ENCODE results near the gene BCKDK. TPM values are rescaled to one million over a fixed set of nuclear protein-coding genes. Genes with fewer than 3 reads are reported as not detected.

Gene BCKDK
- total RNA-seq, 2 donors from 2014 or later, result 47.0 to 57.7 TPM

GRCh38 chr16:31108794-31109558 lies 790 bp downstream of the BCKDK start:
- Histone ChIP-seq H3K9me3 (ENCODE audit: control insufficient read depth, low read length) (no peaks in the 10 kb centered on the region), H3K4me1 (ENCODE audit: control insufficient read depth, insufficient read depth, low read length) (no peaks in the 10 kb centered on the region), H3K4me3 (ENCODE audit: low read length) (peak overlapping the region; percentile 80), H3K27ac (ENCODE audit: low read depth, low read length) (no peak overlapping the region), H3K9ac (ENCODE audit: extremely low read depth, low read length, poor library complexity, severe bottlenecking) (peak overlapping the region; percentile 38), H3K27me3 (ENCODE audit: control insufficient read depth, insufficient read depth, low read length, poor library complexity, severe bottlenecking) (no peaks in the 10 kb centered on the region), H3K36me3 (ENCODE audit: control insufficient read depth, insufficient read depth, low read length) (peaks cover 33% of the 10 kb centered on the region)
- DNase-seq, result no peak
- WGBS, 2 experiments (ENCODE audit: insufficient coverage in 1 of 2, insufficient read length in 1 of 2), result 63 to 76% methylated on average over 35 to 57 of the region's 57 CpGs
- no peaks in the 10 kb centered on the region for H3K4me1 Mint-ChIP-seq
- H3K4me3 Mint-ChIP-seq, result peak overlapping the region; percentile 57
- no peak overlapping the region for H3K27ac Mint-ChIP-seq
- no peaks in the 10 kb centered on the region for H3K27me3 Mint-ChIP-seq (ENCODE audit: insufficient read depth)
- peaks cover 2% of the 10 kb centered on the region for H3K9me3 Mint-ChIP-seq
- peaks cover 32% of the 10 kb centered on the region for H3K36me3 Mint-ChIP-seq (ENCODE audit: low read depth)
- TF ChIP-seq, protein P1, sequence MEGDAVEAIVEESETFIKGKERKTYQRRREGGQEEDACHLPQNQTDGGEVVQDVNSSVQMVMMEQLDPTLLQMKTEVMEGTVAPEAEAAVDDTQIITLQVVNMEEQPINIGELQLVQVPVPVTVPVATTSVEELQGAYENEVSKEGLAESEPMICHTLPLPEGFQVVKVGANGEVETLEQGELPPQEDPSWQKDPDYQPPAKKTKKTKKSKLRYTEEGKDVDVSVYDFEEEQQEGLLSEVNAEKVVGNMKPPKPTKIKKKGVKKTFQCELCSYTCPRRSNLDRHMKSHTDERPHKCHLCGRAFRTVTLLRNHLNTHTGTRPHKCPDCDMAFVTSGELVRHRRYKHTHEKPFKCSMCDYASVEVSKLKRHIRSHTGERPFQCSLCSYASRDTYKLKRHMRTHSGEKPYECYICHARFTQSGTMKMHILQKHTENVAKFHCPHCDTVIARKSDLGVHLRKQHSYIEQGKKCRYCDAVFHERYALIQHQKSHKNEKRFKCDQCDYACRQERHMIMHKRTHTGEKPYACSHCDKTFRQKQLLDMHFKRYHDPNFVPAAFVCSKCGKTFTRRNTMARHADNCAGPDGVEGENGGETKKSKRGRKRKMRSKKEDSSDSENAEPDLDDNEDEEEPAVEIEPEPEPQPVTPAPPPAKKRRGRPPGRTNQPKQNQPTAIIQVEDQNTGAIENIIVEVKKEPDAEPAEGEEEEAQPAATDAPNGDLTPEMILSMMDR (conservative IDR thresholded peaks at IDR 0.05), result no peak

DNA sequence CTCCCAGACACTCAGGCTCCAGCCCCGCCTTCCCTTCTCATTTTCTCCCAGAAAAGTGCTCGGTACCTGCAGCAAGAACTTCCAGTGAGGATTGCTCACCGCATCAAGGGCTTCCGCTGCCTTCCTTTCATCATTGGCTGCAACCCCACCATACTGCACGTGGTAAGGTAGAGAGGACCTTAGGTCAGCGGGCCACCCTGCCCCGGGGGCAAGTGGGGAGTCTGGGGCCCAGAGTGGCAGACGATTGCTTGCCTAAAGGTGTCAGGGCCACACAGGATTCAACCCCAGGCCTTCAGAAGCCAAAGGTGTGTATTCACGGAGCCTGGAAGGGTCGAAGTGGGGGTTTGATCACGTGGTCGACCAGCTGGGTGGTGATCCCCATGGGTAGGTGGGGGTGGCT lies 1.4 kb downstream of the BCKDK start:
- no peaks in the 10 kb centered on the region for H3K27me3 ChIP-seq (ENCODE audit: control insufficient read depth, insufficient read depth, low read length, poor library complexity, severe bottlenecking)
- H3K9ac ChIP-seq (ENCODE audit: extremely low read depth, low read length, poor library complexity, severe bottlenecking), result no peak overlapping the region
- H3K36me3 ChIP-seq (ENCODE audit: control insufficient read depth, insufficient read depth, low read length), result peaks cover 33% of the 10 kb centered on the region
- Mint-ChIP-seq H3K36me3 (ENCODE audit: low read depth) (peaks cover 32% of the 10 kb centered on the region), H3K4me3 (peak overlapping the region; percentile 57), H3K4me1 (no peaks in the 10 kb centered on the region), H3K27ac (no peak overlapping the region), H3K9me3 (peaks cover 2% of the 10 kb centered on the region), H3K27me3 (ENCODE audit: insufficient read depth) (no peaks in the 10 kb centered on the region)
- DNase-seq, result no peak
- H3K9me3 ChIP-seq (ENCODE audit: control insufficient read depth, low read length), result no peaks in the 10 kb centered on the region
- 94% methylated on average over 8 to 12 of the region's 12 CpGs for WGBS, 2 experiments (ENCODE audit: insufficient coverage in 1 of 2, insufficient read length in 1 of 2)
- H3K27ac ChIP-seq (ENCODE audit: low read depth, low read length), result no peak overlapping the region
- TF ChIP-seq, protein P1 (conservative IDR thresholded peaks at IDR 0.05), result no peak
- no peak overlapping the region for H3K4me3 ChIP-seq (ENCODE audit: low read length)
- no peaks in the 10 kb centered on the region for H3K4me1 ChIP-seq (ENCODE audit: control insufficient read depth, insufficient read depth, low read length)

DNA sequence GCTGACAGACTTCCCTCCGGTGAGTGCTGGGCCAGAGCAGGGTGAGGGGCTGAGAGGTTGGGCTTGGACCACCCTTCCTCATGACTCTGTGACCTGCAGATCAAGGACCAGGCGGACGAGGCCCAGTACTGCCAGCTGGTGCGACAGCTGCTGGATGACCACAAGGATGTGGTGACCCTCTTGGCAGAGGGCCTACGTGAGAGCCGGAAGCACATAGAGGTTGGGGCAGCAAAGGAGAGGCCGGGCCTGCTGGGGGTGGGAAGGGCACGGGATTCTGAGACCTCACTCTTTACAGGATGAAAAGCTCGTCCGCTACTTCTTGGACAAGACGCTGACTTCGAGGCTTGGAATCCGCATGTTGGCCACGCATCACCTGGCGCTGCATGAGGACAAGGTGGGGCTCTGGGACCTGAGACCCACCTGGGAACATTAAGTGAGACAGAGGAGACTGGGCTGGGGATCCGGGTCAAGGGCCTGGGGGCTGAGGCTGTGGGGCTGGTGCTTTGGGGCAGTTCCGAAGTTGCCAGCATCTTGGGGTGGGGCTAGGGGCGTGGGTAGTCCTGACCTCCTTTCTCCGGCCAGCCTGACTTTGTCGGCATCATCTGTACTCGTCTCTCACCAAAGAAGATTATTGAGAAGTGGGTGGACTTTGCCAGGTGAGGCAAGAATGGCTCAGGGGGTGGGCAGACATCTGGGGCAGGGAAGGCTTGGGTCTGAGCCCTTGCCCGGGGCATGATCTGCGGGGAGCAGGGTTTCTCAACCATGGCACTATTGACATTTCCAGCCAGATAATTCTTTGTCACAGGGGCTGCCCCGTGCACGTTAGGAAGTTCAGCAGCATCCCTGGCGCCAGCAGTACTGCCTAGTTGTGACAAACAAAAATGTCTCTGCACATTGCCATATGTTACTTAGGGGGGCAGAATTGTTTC lies 2.2 kb downstream of the BCKDK start:
- peaks cover 1% of the 10 kb centered on the region for H3K9me3 Mint-ChIP-seq
- Histone ChIP-seq H3K4me3 (ENCODE audit: low read length) (no peak overlapping the region), H3K9ac (ENCODE audit: extremely low read depth, low read length, poor library complexity, severe bottlenecking) (no peak overlapping the region), H3K27ac (ENCODE audit: low read depth, low read length) (no peak overlapping the region), H3K27me3 (ENCODE audit: control insufficient read depth, insufficient read depth, low read length, poor library complexity, severe bottlenecking) (no peaks in the 10 kb centered on the region), H3K9me3 (ENCODE audit: control insufficient read depth, low read length) (no peaks in the 10 kb centered on the region), H3K36me3 (ENCODE audit: control insufficient read depth, insufficient read depth, low read length) (peaks cover 33% of the 10 kb centered on the region), H3K4me1 (ENCODE audit: control insufficient read depth, insufficient read depth, low read length) (no peaks in the 10 kb centered on the region)
- WGBS, 2 experiments (ENCODE audit: insufficient coverage in 1 of 2, insufficient read length in 1 of 2), result 94 to 97% methylated on average over 20 to 26 of the region's 26 CpGs
- H3K4me3 Mint-ChIP-seq, result peak overlapping the region; percentile 57
- H3K27ac Mint-ChIP-seq, result no peak overlapping the region
- DNase-seq, result no peak
- peaks cover 32% of the 10 kb centered on the region for H3K36me3 Mint-ChIP-seq (ENCODE audit: low read depth)
- TF ChIP-seq, protein P1 (conservative IDR thresholded peaks at IDR 0.05), result no peak
- no peaks in the 10 kb centered on the region for H3K4me1 Mint-ChIP-seq
- H3K27me3 Mint-ChIP-seq (ENCODE audit: insufficient read depth), result no peaks in the 10 kb centered on the region
